Hindlimb muscle (tissue), 1 donor: ENCODE measurements around the gene RIPOR3. TPM values are rescaled to one million over a fixed set of nuclear protein-coding genes. Genes with fewer than 3 reads are reported as not detected.
A peak's percentile ranks its signal among the peaks of the same experiment; 100 is the strongest.
"Not testable (repeated sequence)": the region's sequence is repeated elsewhere in the genome, so short reads cannot be mapped to it uniquely, and the experiment has no call there.

Source experiments
- DNase-seq: peaks from one replicate; pipeline ENCODE4 v3.0.0-alpha.2; 2013
- polyA plus RNA-seq: library from polyadenylated mRNA; unstranded; fragments of 120-200 nt; gene quantifications from one replicate; pipeline ENCODE4 v1.2.1, GENCODE V29; 2013; ENCODE audit not compliant: insufficient read length

The RIPOR3 gene
- polyA plus RNA-seq, 1 donor, result 4.0 TPM

- no peak for DNase-seq
Observed at GRCh38 chr20:50632701-50633100, 58.6 kb downstream of the RIPOR3 start.

- DNase-seq, result no peak
Observed at GRCh38 chr20:50632236-50632635, 59.1 kb downstream of the RIPOR3 start.

DNA sequence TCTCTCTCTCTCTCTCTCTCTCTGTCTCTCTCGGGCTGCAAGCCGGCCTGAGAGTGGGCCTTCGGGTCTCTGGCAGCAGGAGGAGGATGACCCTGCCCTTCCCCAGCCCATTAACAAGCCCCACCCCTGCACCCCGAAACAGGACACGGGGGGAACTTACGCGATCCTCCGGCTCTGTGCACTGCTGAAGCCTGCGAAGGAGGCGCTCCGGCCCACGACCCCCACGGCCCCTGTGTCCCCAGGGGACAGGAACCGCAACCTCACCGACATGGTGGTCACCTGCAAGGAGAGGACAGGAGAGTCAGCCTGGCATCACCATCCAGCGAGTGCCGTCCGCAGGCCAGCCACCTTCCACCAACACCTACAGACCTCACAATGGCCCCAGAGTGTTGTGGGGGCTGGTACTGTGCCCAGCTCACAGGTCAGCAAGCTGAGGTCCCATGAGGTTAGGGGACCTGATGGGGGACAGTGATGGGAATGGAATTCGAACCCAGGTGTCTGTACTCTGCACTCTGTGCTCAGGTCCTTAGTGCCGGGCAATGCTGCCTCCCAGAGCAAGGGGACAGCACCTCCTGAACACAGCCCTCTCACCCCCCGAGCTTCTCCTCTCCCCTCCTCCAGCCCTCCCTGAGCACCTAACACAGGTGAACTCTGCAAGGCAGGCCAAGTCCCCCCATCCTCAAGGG, 60.6 kb downstream of the RIPOR3 start:
- DNase-seq, result no peak

DNA sequence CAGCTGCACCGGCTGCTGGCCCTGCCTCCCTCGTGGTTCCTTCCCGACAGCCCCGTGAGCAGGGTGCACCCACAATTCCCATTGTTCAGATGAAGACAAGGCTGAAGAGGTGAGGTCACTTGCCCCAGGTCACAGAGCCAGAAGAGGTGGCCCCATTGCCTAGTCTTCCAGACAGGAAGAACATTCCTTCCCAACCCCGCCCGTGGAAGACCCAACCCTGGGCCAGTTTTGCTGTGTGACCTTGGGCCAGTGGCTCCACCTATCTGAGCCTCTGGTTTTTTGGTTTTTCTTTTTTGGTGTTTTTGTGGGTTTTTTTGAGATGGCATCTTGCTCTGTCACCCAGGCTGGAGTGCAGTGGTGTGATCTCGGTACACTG, 61.7 kb downstream of the RIPOR3 start:
- DNase-seq, result no peak

- DNase-seq, result no peak
Observed at GRCh38 chr20:50628853-50629669, 62.3 kb downstream of the RIPOR3 start.

GRCh38 chr20:50628332-50628731, 63.0 kb downstream of the RIPOR3 start:
- DNase-seq, result no peak

- no peak for DNase-seq
Observed at GRCh38 chr20:50627747-50628146, 63.6 kb downstream of the RIPOR3 start.

- peak; percentile 56 for DNase-seq
Observed at GRCh38 chr20:50625986-50626677, 65.2 kb downstream of the RIPOR3 start.

GRCh38 chr20:50624351-50625016, 66.9 kb downstream of the RIPOR3 start:
- DNase-seq, result no peak

GRCh38 chr20:50621068-50621665, 70.2 kb downstream of the RIPOR3 start:
- DNase-seq, result no peak

- DNase-seq, result not testable (repeated sequence)
Observed at GRCh38 chr20:50620459-50620858, 70.9 kb downstream of the RIPOR3 start.

DNA sequence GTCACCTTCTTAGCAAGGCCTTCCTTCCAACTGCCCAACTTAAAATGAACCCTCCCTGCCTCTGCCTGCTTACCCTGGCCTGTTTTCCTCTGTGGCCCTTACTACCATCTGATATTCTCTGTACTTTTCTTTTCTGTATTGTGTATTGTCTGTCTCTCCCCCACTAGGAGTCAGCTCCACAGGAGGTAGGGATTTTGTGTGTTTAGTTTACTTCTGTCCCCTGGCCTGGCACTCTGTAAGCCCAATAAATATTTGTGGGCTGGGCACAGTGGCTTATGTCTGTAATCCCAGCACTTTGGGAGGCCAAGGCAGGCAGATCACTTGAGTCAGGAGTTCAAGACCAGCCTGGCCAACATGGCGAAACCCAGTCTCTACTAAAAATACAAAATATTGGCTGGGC, 72.8 kb downstream of the RIPOR3 start:
- DNase-seq, result no peak

- DNase-seq, result no peak
Observed at GRCh38 chr20:50617022-50617421, 74.3 kb downstream of the RIPOR3 start.

DNA sequence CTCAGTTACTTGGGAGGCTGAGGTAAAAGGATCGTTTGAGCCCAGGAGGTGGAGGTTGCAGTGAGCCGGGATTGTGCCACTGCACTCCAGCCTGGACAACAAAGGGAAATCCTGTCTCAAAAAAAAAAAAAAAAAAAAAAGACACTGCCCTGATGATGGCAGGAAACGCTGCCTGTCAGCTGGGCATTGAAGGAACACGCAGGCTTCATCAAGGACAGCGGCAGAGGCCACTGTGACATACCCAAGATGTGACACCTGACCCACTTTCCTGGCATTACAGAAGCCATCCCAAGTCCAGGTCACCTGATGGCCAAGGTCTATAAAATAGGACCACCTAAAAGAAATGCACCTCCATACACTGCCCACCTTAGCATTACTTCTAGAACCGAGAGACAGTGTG, 75.9 kb downstream of the RIPOR3 start:
- no peak for DNase-seq

GRCh38 chr20:50613438-50614169, 77.7 kb downstream of the RIPOR3 start:
- DNase-seq, result no peak

GRCh38 chr20:50611128-50611810, 80.1 kb downstream of the RIPOR3 start:
- DNase-seq, result no peak

DNA sequence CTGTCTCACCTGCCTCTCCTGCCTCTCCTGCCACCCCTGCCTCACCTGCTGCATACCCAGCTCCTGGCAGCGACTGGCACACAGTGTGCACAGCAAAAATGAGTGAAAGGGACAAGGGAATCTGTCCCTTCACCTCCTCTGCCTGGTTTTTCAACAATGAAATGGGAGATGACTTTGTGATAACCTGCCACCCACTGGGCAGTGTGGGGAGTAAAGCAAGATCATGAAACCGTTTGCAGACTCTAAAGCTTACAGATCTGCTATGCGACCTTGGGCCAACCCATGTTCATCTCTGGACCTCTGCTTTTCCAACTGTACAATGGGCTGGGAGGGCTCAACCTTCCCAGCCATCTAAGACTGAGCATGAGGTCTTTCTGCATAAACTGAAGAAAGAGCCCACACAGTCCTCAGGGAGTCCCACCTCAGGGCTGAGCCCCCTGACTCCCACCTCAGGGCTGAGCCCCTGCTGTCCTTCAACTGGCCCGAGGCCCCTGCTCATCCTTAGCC, 81.1 kb downstream of the RIPOR3 start:
- DNase-seq, result no peak

GRCh38 chr20:50609438-50609989, 81.8 kb downstream of the RIPOR3 start:
- no peak for DNase-seq

GRCh38 chr20:50608750-50609104, 82.6 kb downstream of the RIPOR3 start:
- DNase-seq, result no peak

DNA sequence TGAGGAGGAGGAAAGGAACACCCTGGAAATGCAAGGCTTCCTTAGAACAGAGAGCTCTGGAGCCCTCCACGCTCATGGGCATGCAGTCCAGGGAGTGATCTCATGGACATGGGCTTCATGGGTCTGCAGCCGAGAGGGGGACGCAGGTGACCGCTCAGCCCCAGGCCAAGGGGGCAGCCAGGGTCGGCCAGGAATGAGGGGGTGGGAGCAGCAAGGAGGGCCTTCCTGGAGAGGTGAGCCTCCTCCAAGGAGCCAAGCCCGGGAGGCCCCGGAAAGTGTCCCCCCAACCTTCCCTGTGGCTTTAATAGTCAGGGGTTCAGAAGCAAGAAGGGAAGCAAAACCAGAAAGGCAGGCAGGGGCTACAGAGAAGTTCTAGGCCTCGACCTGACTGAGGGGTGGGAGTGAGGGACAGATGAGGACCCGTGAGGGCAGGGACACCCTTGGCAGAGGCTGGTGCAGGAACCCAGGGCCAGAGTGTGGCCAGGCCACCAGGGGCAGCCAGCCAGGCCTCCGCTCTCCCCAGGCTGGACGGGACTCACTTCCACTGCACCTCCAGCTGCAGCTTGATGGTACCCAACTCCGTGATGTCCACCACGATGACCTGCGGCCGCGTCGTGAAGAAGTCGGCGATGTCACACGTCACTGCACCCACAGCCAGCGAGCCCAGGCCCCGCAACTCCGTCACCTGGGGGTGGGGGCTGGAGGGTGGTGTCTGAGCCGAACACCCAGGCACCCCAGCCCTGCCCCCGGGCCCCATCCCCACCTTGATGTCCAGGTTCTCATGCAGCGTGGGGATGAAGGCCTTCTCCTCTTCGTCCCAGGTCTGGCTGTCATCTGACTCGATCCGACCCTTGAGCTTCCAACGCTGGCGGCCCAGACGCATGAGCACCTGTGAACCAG, 83.2 kb downstream of the RIPOR3 start:
- DNase-seq, result no peak
